HUES6 (cell line): ENCODE results near the gene HBM.
"Not testable (repeated sequence)": the region's sequence is repeated elsewhere in the genome, so short reads cannot be mapped to it uniquely, and the experiment has no call there.

Source experiments
- H3K27ac ChIP-seq: 2 replicates; pipeline ENCODE4 v1.7.0; 2013; ENCODE audit warnings: low read depth, mild to moderate bottlenecking, low read length, inconsistent platforms
- H3K27me3 ChIP-seq: 2 replicates; pipeline ENCODE4 v1.6.1; 2013; ENCODE audit warnings: low read length; ENCODE audit not compliant: control insufficient read depth, insufficient read depth
- H3K36me3 ChIP-seq: 2 replicates; pipeline ENCODE4 v1.6.1; 2013; ENCODE audit warnings: low read length; ENCODE audit not compliant: control insufficient read depth, insufficient read depth
- H3K4me1 ChIP-seq: 2 replicates; pipeline ENCODE4 v1.6.1; 2013; ENCODE audit warnings: low read length; ENCODE audit not compliant: control insufficient read depth, insufficient read depth
- H3K4me3 ChIP-seq: 2 replicates; pipeline ENCODE4 v1.5.1; 2013; ENCODE audit warnings: low read depth, low read length
- H3K9ac ChIP-seq: one replicate; pipeline ENCODE4 v1.6.1; 2013; ENCODE audit warnings: mild to moderate bottlenecking, low read length
- H3K9me3 ChIP-seq: 2 replicates; pipeline ENCODE4 v1.6.1; 2013; ENCODE audit warnings: low read depth, low read length; ENCODE audit not compliant: control insufficient read depth, insufficient read depth

HBM gene

DNA sequence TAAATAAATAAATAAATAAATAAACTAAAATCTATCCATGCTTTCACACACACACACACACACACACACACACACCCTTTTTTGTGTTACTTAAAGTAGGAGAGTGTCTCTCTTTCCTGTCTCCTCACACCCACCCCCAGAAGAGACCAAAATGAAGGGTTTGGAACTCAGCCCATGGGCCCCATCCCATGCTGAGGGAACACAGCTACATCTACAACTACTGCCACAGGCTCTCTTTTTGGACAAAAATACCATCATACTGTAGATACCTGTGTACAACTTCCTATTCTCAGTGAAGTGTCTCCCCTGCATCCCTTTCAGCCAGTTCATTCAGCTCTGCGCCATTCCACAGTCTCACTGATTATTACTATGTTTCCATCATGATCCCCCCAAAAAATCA, 5.0 kb downstream of the HBM start:
- Histone ChIP-seq H3K4me1 (peaks cover 29% of the 10 kb centered on the region), H3K27ac (no peak overlapping the region), H3K36me3 (no peaks in the 10 kb centered on the region), H3K9ac (no peak overlapping the region), H3K27me3 (peaks cover 90% of the 10 kb centered on the region), H3K9me3 (no peaks in the 10 kb centered on the region), H3K4me3 (no peak overlapping the region)

DNA sequence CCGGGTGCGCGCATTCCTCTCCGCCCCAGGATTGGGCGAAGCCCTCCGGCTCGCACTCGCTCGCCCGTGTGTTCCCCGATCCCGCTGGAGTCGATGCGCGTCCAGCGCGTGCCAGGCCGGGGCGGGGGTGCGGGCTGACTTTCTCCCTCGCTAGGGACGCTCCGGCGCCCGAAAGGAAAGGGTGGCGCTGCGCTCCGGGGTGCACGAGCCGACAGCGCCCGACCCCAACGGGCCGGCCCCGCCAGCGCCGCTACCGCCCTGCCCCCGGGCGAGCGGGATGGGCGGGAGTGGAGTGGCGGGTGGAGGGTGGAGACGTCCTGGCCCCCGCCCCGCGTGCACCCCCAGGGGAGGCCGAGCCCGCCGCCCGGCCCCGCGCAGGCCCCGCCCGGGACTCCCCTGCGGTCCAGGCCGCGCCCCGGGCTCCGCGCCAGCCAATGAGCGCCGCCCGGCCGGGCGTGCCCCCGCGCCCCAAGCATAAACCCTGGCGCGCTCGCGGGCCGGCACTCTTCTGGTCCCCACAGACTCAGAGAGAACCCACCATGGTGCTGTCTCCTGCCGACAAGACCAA, 6.7 kb downstream of the HBM start, which contains the start of gene HBA2:
HBA2 (plus strand) TSS at position 503 of the 568 bp plus-strand sequence; CDS start at position 540, 37 bp downstream.
- not testable (repeated sequence) for H3K9ac ChIP-seq, H3K27ac ChIP-seq, H3K9me3 ChIP-seq, H3K36me3 ChIP-seq
- H3K4me3 ChIP-seq = peak within 1 kb of the TSS; percentile 25
- peaks cover 85% of the 10 kb centered on the region for H3K27me3 ChIP-seq
- H3K4me1 ChIP-seq = peaks cover 19% of the 10 kb centered on the region

DNA sequence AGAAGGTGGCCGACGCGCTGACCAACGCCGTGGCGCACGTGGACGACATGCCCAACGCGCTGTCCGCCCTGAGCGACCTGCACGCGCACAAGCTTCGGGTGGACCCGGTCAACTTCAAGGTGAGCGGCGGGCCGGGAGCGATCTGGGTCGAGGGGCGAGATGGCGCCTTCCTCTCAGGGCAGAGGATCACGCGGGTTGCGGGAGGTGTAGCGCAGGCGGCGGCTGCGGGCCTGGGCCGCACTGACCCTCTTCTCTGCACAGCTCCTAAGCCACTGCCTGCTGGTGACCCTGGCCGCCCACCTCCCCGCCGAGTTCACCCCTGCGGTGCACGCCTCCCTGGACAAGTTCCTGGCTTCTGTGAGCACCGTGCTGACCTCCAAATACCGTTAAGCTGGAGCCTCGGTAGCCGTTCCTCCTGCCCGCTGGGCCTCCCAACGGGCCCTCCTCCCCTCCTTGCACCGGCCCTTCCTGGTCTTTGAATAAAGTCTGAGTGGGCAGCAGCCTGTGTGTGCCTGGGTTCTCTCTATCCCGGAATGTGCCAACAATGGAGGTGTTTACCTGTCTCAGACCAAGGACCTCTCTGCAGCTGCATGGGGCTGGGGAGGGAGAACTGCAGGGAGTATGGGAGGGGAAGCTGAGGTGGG, 7.6 kb downstream of the HBM start:
- not testable (repeated sequence) for H3K27ac ChIP-seq, H3K36me3 ChIP-seq, H3K9ac ChIP-seq, H3K9me3 ChIP-seq
- H3K4me1 ChIP-seq = peaks cover 19% of the 10 kb centered on the region
- H3K4me3 ChIP-seq = peak overlapping the region; percentile 25
- H3K27me3 ChIP-seq = peaks cover 85% of the 10 kb centered on the region

DNA sequence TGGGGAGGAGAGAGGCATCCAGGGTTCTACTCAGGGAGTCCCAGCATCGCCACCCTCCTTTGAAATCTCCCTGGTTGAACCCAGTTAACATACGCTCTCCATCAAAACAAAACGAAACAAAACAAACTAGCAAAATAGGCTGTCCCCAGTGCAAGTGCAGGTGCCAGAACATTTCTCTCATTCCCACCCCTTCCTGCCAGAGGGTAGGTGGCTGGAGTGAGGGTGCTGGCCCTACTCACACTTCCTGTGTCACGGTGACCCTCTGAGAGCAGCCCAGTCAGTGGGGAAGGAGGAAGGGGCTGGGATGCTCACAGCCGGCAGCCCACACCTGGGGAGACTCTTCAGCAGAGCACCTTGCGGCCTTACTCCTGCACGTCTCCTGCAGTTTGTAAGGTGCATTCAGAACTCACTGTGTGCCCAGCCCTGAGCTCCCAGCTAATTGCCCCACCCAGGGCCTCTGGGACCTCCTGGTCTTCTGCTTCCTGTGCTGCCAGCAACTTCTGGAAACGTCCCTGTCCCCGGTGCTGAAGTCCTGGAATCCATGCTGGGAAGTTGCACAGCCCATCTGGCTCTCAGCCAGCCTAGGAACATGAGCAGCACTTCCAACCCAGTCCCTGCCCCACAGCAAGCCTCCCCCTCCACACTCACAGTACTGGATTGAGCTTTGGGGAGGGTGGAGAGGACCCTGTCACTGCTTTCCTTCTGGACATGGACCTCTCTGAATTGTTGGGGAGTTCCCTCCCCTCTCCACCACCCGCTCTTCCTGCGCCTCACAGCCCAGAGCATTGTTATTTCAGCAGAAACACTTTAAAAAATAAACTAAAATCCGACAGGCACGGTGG, 8.4 kb downstream of the HBM start:
- H3K9me3 ChIP-seq, H3K4me3 ChIP-seq, H3K9ac ChIP-seq, H3K27ac ChIP-seq, H3K36me3 ChIP-seq: not testable (repeated sequence)
- Histone ChIP-seq H3K4me1 (peaks cover 14% of the 10 kb centered on the region), H3K27me3 (peaks cover 85% of the 10 kb centered on the region)

DNA sequence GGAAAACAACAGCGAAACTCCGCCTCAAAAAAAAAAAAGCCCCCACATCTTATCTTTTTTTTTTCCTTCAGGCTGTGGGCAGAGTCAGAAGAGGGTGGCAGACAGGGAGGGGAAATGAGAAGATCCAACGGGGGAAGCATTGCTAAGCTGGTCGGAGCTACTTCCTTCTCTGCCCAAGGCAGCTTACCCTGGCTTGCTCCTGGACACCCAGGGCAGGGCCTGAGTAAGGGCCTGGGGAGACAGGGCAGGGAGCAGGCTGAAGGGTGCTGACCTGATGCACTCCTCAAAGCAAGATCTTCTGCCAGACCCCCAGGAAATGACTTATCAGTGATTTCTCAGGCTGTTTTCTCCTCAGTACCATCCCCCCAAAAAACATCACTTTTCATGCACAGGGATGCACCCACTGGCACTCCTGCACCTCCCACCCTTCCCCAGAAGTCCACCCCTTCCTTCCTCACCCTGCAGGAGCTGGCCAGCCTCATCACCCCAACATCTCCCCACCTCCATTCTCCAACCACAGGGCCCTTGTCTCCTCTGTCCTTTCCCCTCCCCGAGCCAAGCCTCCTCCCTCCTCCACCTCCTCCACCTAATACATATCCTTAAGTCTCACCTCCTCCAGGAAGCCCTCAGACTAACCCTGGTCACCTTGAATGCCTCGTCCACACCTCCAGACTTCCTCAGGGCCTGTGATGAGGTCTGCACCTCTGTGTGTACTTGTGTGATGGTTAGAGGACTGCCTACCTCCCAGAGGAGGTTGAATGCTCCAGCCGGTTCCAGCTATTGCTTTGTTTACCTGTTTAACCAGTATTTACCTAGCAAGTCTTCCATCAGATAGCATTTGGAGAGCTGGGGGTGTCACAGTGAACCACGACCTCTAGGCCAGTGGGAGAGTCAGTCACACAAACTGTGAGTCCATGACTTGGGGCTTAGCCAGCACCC, 9.5 kb downstream of the HBM start:
- Histone ChIP-seq H3K27me3 (peaks cover 86% of the 10 kb centered on the region), H3K4me3 (no peak overlapping the region), H3K9ac (no peak overlapping the region), H3K27ac (no peak overlapping the region), H3K4me1 (peaks cover 8% of the 10 kb centered on the region; the same call in 1 of the 2 replicates), H3K36me3 (no peaks in the 10 kb centered on the region), H3K9me3 (no peaks in the 10 kb centered on the region)

DNA sequence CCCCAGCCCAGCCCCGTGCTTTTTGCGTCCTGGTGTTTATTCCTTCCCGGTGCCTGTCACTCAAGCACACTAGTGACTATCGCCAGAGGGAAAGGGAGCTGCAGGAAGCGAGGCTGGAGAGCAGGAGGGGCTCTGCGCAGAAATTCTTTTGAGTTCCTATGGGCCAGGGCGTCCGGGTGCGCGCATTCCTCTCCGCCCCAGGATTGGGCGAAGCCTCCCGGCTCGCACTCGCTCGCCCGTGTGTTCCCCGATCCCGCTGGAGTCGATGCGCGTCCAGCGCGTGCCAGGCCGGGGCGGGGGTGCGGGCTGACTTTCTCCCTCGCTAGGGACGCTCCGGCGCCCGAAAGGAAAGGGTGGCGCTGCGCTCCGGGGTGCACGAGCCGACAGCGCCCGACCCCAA, 10.2 kb downstream of the HBM start:
- H3K36me3 ChIP-seq = not testable (repeated sequence)

DNA sequence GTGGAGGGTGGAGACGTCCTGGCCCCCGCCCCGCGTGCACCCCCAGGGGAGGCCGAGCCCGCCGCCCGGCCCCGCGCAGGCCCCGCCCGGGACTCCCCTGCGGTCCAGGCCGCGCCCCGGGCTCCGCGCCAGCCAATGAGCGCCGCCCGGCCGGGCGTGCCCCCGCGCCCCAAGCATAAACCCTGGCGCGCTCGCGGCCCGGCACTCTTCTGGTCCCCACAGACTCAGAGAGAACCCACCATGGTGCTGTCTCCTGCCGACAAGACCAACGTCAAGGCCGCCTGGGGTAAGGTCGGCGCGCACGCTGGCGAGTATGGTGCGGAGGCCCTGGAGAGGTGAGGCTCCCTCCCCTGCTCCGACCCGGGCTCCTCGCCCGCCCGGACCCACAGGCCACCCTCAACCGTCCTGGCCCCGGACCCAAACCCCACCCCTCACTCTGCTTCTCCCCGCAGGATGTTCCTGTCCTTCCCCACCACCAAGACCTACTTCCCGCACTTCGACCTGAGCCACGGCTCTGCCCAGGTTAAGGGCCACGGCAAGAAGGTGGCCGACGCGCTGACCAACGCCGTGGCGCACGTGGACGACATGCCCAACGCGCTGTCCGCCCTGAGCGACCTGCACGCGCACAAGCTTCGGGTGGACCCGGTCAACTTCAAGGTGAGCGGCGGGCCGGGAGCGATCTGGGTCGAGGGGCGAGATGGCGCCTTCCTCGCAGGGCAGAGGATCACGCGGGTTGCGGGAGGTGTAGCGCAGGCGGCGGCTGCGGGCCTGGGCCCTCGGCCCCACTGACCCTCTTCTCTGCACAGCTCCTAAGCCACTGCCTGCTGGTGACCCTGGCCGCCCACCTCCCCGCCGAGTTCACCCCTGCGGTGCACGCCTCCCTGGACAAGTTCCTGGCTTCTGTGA, 11.0 kb downstream of the HBM start, which contains the start of gene HBA1:
HBA1 (plus strand) TSS at position 204 of the 906 bp plus-strand sequence; CDS start at position 241, 37 bp downstream.
- H3K9ac ChIP-seq, H3K9me3 ChIP-seq, H3K4me3 ChIP-seq, H3K36me3 ChIP-seq, H3K27ac ChIP-seq: not testable (repeated sequence)
- H3K4me1 ChIP-seq = peaks cover 13% of the 10 kb centered on the region
- peaks cover 82% of the 10 kb centered on the region for H3K27me3 ChIP-seq

More for the DNA sequence above, 10.2 kb downstream of the HBM start:
- H3K27ac ChIP-seq, H3K4me3 ChIP-seq, H3K9me3 ChIP-seq, H3K9ac ChIP-seq: not testable (repeated sequence)
- Histone ChIP-seq H3K27me3 (peaks cover 86% of the 10 kb centered on the region), H3K4me1 (peaks cover 10% of the 10 kb centered on the region)

DNA sequence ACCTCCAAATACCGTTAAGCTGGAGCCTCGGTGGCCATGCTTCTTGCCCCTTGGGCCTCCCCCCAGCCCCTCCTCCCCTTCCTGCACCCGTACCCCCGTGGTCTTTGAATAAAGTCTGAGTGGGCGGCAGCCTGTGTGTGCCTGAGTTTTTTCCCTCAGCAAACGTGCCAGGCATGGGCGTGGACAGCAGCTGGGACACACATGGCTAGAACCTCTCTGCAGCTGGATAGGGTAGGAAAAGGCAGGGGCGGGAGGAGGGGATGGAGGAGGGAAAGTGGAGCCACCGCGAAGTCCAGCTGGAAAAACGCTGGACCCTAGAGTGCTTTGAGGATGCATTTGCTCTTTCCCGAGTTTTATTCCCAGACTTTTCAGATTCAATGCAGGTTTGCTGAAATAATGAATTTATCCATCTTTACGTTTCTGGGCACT, 11.6 kb downstream of the HBM start:
- no peak overlapping the region for H3K27ac ChIP-seq
- H3K27me3 ChIP-seq = peaks cover 77% of the 10 kb centered on the region
- H3K36me3 ChIP-seq = no peaks in the 10 kb centered on the region
- H3K9ac ChIP-seq = no peak overlapping the region
- H3K4me1 ChIP-seq = peaks cover 13% of the 10 kb centered on the region
- no peak overlapping the region for H3K4me3 ChIP-seq
- no peaks in the 10 kb centered on the region for H3K9me3 ChIP-seq

DNA sequence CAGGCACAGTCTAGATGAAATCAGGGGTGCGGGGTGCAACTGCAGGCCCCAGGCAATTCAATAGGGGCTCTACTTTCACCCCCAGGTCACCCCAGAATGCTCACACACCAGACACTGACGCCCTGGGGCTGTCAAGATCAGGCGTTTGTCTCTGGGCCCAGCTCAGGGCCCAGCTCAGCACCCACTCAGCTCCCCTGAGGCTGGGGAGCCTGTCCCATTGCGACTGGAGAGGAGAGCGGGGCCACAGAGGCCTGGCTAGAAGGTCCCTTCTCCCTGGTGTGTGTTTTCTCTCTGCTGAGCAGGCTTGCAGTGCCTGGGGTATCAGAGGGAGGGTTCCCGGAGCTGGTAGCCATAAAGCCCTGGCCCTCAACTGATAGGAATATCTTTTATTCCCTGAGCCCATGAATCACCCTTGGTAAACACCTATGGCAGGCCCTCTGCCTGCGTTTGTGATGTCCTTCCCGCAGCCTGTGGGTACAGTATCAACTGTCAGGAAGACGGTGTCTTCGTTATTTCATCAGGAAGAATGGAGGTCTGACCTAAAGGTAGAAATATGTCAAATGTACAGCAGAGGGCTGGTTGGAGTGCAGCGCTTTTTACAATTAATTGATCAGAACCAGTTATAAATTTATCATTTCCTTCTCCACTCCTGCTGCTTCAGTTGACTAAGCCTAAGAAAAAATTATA, 12.3 kb downstream of the HBM start:
- Histone ChIP-seq H3K27ac (no peak overlapping the region), H3K36me3 (no peaks in the 10 kb centered on the region), H3K9ac (no peak overlapping the region), H3K9me3 (no peaks in the 10 kb centered on the region), H3K4me3 (no peak overlapping the region), H3K27me3 (peaks cover 76% of the 10 kb centered on the region), H3K4me1 (peaks cover 13% of the 10 kb centered on the region)
